B cell (primary cell): Measurements from ENCODE around the gene COL16A1.

ENCODE experiments used
- CTCF ChIP-seq: fragments of 200-600 bp; IDR thresholded peaks from one replicate; pipeline ENCODE4 v1.8.0; 2022; ENCODE audit warnings: antibody characterized with exemption, mild to moderate bottlenecking
- EZH2 ChIP-seq: IDR thresholded peaks from 2 replicates; pipeline ENCODE4 v1.6.1; 2012; ENCODE audit warnings: borderline replicate concordance, low read depth, mild to moderate bottlenecking, moderate library complexity, low read length; ENCODE audit not compliant: insufficient read depth, poor library complexity, severe bottlenecking

GRCh38 chr1:31679676-31680230 is 24.1 kb downstream of the COL16A1 start:
- no peak for TF ChIP-seq CTCF
- TF ChIP-seq EZH2: no peak
